ENCODE results near the gene FRG2.
"Not testable (repeated sequence)": the region's sequence is repeated elsewhere in the genome, so short reads cannot be mapped to it uniquely, and the experiment has no call there.

Gene FRG2

DNA sequence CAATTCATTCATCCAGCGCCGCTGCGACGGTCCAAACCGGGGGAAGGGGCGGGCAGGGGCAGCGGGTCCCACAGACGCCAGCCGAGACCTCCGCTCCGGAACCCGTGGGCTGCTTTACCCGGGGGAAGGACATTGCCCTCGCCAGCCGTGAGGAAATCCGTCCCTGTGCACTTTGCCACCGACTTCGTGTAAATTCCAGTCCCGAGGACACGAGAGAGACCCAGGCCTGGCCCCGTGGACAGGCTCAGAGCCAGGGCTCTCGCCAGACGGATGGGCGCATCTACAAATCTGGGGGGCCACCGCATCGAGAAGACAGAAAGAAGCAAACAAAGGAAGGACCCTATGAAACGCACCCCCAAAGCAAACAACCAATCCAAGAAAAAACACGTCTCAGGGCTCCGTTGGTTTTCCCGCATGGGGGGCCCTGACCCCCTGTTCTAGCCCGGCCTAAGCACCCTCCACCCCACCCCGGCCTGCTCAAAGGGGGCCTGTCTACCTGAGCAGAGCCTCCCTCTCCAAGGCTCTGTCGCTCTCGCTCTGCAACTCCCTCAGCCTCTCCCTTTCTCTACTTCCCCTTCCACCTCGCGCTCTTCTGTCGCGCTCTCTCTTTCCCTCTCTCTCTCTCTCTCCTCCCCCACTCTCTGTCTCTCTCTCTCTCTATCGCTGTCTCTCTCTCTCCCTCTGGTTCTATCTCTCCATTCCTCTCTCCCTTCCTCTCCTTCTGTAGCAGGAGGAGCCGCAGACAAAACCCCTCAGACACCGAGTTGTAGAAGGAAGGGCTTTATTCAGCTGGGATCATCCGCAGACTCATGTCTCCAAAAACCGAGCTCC is 11.3 kb downstream of the FRG2 start:
- no peak for DNase-seq

DNA sequence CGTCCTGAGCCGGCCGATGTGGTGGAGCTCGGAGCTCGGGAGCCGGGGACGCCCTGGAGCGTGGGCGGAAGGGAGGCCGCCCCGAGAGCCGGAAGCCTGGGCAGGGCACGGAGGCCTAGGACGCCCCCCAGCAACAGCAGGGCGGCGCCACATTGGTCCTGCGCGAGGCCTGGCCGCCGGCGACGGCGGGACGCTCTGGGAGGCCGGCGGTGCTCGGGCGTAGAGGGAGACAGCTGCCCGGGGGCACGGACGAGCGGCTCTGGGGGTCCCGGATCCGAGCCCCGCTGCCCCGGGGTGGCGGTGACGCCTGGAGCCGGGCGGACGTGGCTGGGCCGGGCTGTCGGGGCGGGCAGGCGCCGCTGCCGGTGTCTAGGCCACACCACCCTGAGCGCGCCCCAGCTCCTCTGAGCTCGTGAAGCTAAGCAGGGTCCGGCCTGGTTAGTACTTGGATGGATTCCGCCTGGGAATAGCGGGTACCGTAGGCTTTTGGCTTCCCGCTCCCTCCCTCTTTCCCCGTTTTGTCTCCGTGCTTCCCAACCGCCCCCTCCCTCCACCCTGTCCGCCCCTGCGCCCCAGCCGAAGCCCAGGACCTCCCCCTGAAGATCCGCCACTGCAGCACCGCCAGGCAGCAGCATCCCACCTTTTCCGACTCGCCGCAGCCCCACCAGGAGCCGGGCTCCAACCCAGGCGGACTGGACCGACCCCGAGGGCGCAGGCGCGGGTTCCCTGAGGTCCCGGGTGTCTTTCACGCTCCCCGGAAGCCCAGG is 12.1 kb downstream of the FRG2 start:
- DNase-seq: no peak

DNA sequence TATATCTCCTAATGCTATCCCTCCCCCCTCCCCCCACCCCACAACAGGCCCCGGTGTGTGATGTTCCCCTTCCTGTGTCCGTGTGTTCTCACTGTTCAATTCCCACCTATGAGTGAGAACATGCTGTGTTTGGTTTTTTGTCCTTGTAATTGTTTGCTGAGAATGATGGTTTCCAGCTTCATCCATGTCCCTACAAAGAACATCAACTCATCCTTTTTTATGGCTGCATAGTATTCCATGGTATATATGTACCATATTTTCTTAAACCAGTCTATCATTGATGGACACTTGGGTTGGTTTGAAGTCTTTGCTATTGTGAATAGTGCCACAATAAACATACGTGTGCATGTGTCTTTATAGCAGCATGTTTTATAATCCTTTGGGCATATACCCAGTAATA is 37.1 kb downstream of the FRG2 start:
- DNase-seq: not testable (repeated sequence)

DNA sequence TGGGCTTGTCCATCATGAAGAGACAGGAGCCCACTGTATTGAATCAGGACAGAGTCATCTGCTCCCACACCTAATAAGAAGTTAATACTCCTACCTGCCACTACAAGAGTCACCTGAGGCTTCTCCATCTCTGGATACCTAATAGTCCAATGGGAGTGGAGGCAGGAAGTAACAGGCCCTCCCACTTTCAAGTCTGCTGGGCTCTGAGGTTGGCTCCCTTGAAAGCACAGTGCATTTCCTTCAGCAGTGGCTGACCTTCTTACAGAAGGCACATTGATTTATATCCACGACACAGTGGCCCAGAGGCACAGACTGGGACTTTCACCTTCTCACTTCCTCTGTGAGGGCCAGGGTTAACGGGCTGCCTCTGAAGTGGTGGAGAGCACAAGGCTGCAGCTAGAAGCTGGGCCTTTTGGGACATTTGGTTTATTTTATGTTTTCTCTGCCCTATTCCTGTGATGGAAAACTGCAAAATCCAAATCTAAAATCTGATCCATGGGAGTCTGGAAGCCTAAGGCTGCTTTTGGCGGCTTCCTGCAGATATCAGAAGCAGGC is 38.1 kb downstream of the FRG2 start:
- no peak for DNase-seq

DNA sequence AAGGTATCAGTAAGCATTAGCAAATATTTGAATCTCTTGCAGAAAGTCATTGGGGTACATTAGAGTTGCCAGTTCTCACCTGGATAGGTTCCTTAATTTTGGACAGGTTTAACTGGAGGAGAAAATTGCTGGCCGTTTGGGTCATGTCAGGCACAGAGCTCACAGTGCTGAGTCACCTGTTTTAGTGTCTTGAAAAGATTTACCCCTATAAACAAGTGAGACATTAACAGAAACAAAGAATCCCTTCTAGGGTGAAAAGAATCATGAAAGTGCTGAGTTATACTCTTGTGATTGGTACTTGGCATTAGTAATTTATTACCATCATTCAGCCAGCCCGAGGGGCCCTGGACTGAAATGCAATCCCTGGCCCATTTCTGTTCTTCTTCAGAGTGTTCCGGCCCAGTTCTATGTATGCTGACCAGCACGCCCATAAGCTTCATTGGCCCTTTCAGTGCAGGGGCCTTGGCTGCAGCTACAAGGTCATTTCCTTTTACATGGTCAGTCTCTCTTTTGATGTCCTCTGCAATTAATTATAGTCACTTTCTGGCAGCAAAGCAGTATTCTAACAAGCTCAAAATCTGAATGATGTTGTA is 41.3 kb downstream of the FRG2 start:
- DNase-seq: not testable (repeated sequence)

DNA sequence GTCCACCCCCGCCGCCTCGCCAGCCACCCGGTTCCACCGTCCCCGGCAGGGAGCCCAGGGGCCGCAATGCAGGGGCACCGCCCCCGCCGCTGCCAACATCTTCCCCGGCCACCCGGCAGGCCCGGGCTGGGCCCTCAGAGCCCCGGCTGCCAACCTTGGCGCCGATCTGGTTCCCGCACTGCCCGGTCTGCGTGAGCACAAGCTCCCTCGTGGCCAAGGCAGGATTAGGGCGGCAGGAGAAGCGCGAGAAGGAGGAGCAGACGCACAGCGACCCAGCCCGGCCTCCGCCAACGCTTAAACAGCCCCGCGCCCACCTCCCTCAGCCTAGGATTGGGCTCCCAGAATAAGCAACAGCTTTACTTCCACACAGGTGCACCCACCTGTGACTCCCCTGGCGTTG is 42.4 kb downstream of the FRG2 start:
- DNase-seq: not testable (repeated sequence)

DNA sequence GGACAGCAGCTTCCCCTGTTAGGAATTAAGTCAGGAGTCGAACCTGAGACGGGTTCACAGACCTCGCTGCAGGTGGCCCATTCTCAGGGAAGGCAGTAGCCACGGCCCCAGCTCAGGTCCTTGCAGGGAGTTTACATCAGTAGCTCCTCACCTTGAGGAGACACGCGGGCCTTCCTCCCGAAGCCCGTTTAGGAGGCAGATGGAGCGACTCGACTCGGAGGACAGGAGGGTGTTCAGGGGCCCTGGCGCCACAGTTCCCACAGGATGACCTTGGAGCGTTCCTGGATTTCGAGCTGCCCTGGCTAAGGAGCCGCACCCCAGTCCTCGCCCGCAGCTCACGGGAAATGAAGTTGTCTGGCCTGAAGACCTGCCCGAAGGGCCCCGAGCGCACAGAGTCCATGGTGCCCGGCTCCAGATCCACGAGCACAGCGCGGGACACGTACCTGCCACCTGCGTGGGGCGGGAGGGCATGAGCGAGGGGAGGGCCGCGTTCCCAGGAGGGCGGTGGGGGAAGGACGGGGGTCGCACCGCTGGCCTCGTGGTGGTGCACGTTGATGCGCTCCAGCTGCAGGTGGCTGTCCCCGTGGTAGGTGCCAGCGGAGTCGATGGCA is 43.0 kb downstream of the FRG2 start:
- DNase-seq: not testable (repeated sequence)

DNA sequence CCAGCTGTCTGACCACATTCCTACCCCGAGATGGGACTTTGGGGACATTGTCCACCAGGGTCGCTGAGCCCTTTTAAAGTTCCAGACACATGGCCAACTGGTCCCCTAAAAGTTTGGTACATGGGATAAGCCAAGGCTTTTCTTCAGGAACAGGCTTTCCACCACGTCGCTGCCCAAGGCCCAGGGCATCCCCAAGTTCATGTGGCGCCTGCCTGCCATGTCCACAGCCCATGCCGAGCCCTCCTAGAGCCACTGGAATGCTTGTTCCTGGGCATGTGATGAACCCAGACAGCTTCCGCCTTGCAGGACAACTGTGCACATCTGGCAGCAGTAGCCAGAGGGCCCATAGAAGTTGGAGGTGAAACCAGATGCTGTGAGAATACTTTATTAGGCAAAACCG is 45.1 kb downstream of the FRG2 start:
- DNase-seq: no peak

DNA sequence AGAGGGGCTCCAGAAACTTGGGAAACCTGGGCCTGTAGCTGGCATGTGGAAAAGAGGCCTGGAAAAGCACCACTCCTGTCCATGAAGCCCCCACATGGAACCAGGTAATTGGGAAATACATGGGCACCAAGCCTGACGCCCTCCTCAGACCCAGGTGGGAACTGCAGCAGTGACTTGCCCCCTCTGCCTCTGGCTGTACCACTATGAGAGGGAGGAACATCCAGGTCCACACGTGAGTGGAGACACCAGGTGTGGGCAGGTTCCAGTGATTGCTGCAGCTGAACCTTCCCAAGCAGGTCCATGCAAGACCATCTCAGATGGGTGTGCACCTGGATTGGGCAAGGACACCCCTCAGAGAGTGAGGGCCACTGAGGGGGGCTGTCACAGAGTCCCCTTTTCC is 46.8 kb downstream of the FRG2 start:
- not testable (repeated sequence) for DNase-seq

DNA sequence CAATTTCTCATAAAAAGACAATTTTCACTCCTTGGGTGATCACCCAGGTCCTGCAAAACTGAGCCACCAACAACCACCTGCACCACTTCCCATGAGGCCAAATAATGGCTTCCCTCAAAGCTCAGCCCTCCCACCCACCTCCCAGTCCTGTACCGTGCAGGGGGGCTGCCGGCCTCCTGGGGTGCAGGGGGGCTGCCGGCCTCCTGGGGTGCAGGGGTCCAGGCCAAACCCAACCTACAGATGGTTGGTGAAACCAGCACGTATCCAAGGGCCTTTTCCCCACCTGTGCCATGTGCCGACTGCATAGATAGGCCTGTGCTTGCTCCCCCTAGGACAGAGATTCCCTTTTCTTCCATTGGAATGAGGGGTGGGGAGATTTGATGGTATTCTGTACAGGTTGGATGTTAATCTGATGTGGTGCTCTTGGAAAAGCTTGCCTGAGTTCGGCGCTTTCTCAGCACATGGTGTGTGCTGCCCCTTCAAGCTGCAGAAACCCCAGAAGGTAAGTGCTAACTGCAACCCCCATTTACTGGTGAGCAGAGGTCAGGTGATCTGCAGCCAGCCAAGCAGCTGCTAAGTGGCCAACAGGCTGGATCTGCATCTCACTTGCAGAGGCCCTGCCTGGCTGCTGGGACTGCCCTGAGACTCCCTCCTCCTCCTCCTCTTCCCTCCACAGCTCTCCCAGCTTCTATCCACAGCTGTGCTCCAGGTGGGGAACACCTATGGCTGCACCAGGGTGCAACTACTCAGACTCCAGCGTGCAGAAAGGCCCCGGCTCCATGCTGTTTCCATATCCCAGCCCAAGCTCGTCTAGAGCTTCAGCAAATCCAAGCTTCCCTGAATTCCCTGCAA is 47.6 kb downstream of the FRG2 start:
- no peak for DNase-seq

All from suppressor macrophage (primary cell).